NCI-H226 (cell line): Measurements from ENCODE around the gene MLH3.

Experiments
- DNase-seq: peaks from one replicate; pipeline ENCODE4 v3.0.0-alpha.2; 2015

The MLH3 gene

GRCh38 chr14:75064205-75064567 lies 12.9 kb upstream of the MLH3 start:
- DNase-seq, result no peak

GRCh38 chr14:75063491-75064204 lies 12.4 kb upstream of the MLH3 start, which contains the start of gene ACYP1:
TSS of gene ACYP1 (minus strand) at chr14:75064024. CDS start at chr14:75063553, 471 bp downstream.
- peak; percentile 82 for DNase-seq

GRCh38 chr14:75063013-75063412 lies 11.7 kb upstream of the MLH3 start:
- no peak for DNase-seq

GRCh38 chr14:75060420-75060819 lies 9.2 kb upstream of the MLH3 start:
- no peak for DNase-seq

GRCh38 chr14:75059642-75060041 lies 8.4 kb upstream of the MLH3 start:
- DNase-seq, result no peak

GRCh38 chr14:75054421-75054820 lies 3.2 kb upstream of the MLH3 start:
- no peak for DNase-seq

GRCh38 chr14:75053396-75054291 lies 2.4 kb upstream of the MLH3 start:
- no peak for DNase-seq

- DNase-seq, result no peak
Measured at GRCh38 chr14:75051556-75051899, 261 bp upstream of the MLH3 start.

- no peak for DNase-seq
Measured at GRCh38 chr14:75049731-75050201, 1.5 kb downstream of the MLH3 start.

- no peak for DNase-seq
Measured at GRCh38 chr14:75049136-75049535, 2.1 kb downstream of the MLH3 start.

GRCh38 chr14:75048101-75048500 lies 3.2 kb downstream of the MLH3 start:
- no peak for DNase-seq

- DNase-seq, result no peak
Measured at GRCh38 chr14:75047506-75047905, 3.8 kb downstream of the MLH3 start.

- DNase-seq, result no peak
Measured at GRCh38 chr14:75046899-75047298, 4.4 kb downstream of the MLH3 start.

- DNase-seq, result no peak
Measured at GRCh38 chr14:75046275-75046674, 5.0 kb downstream of the MLH3 start.

GRCh38 chr14:75044752-75045151 lies 6.5 kb downstream of the MLH3 start:
- DNase-seq, result no peak

GRCh38 chr14:75044322-75044721 lies 6.9 kb downstream of the MLH3 start:
- DNase-seq, result peak; percentile 75

GRCh38 chr14:75042035-75042434 lies 9.2 kb downstream of the MLH3 start:
- DNase-seq, result no peak

- peak; percentile 37 for DNase-seq
Measured at GRCh38 chr14:75041613-75042012, 9.7 kb downstream of the MLH3 start.

GRCh38 chr14:75040959-75041358 lies 10.3 kb downstream of the MLH3 start:
- no peak for DNase-seq

- no peak for DNase-seq
Measured at GRCh38 chr14:75040507-75040906, 10.8 kb downstream of the MLH3 start.

GRCh38 chr14:75032939-75033338 lies 18.3 kb downstream of the MLH3 start:
- no peak for DNase-seq

GRCh38 chr14:75030147-75030546 lies 21.1 kb downstream of the MLH3 start:
- no peak for DNase-seq

- DNase-seq, result no peak
Measured at GRCh38 chr14:75025876-75026275, 25.4 kb downstream of the MLH3 start.

GRCh38 chr14:75025082-75025481 lies 26.2 kb downstream of the MLH3 start:
- DNase-seq, result peak; percentile 62
